ENCODE measurements around the gene KPTN. TPM values are rescaled to one million over a fixed set of nuclear protein-coding genes. Genes with fewer than 3 reads are reported as not detected.

Gene KPTN
- total RNA-seq, 1 donor from 2014 or later, result 12.0 TPM

DNA sequence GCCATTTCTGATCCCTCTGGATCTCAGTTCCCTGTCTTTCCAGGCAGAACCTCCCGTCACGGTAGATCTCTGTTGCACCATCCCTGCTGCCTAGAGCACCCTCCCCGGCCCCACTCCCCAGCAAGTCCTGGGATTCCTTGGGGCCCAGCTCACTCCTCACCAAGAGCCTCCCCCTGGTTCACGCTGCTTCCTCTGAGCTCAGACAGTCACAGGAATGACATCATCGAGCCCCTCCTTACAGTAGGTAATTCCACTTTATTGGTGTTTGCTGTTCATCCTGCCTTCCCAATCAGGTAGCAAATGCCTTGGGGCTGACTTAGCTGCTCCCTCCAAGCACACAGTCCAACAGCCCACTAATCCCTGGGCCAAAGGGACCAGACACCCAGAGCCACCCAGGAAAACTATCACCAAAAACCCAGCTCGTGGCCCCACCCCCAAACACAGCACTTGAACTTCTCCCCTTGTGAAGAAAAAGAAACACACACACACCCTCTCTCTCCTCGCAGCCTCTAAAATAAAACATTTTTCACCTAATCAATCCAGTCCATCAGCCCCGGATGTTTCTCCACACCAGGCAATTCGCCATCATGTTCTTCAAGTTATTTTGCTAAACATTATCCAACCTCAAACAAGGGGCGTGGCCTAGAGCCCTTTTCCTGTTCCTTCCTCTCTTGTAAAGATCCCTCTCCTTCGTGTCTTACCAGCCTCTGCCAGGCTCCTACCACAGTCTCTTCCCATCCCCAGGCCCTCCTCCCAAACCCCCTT is 28.3 kb upstream of the KPTN start:
- Mint-ChIP-seq H3K27me3 (ENCODE audit: unreplicated experiment) (peaks cover 13% of the 10 kb centered on the region), H3K27ac (ENCODE audit: unreplicated experiment) (peak overlapping the region; percentile 69), H3K36me3 (ENCODE audit: low read depth, unreplicated experiment) (peaks cover 10% of the 10 kb centered on the region), H3K4me1 (ENCODE audit: unreplicated experiment) (peaks cover 34% of the 10 kb centered on the region), H3K4me3 (ENCODE audit: unreplicated experiment) (peak overlapping the region; percentile 99), H3K9me3 (ENCODE audit: unreplicated experiment) (no peaks in the 10 kb centered on the region)
- no peak for DNase-seq (ENCODE audit: low spot score)
- TF ChIP-seq, protein P1, sequence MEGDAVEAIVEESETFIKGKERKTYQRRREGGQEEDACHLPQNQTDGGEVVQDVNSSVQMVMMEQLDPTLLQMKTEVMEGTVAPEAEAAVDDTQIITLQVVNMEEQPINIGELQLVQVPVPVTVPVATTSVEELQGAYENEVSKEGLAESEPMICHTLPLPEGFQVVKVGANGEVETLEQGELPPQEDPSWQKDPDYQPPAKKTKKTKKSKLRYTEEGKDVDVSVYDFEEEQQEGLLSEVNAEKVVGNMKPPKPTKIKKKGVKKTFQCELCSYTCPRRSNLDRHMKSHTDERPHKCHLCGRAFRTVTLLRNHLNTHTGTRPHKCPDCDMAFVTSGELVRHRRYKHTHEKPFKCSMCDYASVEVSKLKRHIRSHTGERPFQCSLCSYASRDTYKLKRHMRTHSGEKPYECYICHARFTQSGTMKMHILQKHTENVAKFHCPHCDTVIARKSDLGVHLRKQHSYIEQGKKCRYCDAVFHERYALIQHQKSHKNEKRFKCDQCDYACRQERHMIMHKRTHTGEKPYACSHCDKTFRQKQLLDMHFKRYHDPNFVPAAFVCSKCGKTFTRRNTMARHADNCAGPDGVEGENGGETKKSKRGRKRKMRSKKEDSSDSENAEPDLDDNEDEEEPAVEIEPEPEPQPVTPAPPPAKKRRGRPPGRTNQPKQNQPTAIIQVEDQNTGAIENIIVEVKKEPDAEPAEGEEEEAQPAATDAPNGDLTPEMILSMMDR (IDR thresholded peaks at IDR 0.05; ENCODE audit: unreplicated experiment), result no peak

DNA sequence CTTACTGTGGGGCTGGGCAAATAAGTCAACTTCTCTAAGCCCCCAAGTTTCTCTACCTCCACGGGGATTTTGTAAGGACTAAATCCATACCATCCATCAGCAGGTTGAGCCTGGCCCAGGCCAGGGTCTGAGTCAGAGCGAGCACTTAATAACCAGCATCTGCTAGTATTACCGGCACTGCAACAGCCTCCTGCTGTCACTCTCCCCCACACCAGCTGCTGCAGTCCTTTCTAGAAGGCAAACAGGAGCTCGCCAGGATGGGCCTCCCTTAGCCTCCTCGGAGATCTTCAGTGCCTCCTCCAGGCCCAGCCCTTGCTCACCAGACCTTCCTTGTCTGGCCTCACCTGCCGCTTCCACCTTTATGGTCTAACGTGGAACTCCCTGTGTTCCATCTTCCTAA is 27.7 kb upstream of the KPTN start:
- Mint-ChIP-seq H3K4me3 (ENCODE audit: unreplicated experiment) (peak overlapping the region; percentile 99), H3K27me3 (ENCODE audit: unreplicated experiment) (peaks cover 13% of the 10 kb centered on the region), H3K27ac (ENCODE audit: unreplicated experiment) (no peak overlapping the region), H3K9me3 (ENCODE audit: unreplicated experiment) (no peaks in the 10 kb centered on the region), H3K36me3 (ENCODE audit: low read depth, unreplicated experiment) (peaks cover 10% of the 10 kb centered on the region), H3K4me1 (ENCODE audit: unreplicated experiment) (peaks cover 34% of the 10 kb centered on the region)
- TF ChIP-seq, protein P1 (IDR thresholded peaks at IDR 0.05; ENCODE audit: unreplicated experiment), result no peak
- no peak for DNase-seq (ENCODE audit: low spot score)

DNA sequence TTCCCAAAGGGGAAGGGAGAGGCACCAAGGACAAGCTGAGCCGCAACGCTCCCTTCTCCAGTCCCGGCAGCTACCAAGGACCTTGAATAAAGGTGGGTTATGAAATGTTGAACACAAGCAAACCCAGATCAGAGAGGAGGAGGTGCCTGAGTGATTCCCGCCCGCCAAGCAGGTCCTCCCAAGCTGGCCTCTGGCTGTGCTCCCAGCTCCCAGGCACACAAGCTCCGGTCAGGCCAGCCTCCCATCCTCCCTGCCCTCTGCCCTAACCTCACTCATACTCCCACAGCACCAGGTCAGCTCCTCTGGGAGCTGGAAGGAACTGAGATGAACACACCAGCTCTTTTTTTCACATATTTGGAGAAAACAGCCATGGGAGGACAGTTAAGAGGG is 27.1 kb upstream of the KPTN start:
- Mint-ChIP-seq H3K27ac (ENCODE audit: unreplicated experiment) (no peak overlapping the region), H3K4me1 (ENCODE audit: unreplicated experiment) (peaks cover 34% of the 10 kb centered on the region), H3K36me3 (ENCODE audit: low read depth, unreplicated experiment) (peaks cover 10% of the 10 kb centered on the region), H3K4me3 (ENCODE audit: unreplicated experiment) (no peak overlapping the region), H3K27me3 (ENCODE audit: unreplicated experiment) (peaks cover 13% of the 10 kb centered on the region), H3K9me3 (ENCODE audit: unreplicated experiment) (no peaks in the 10 kb centered on the region)
- TF ChIP-seq, protein P1 (IDR thresholded peaks at IDR 0.05; ENCODE audit: unreplicated experiment), result no peak
- no peak for DNase-seq (ENCODE audit: low spot score)

DNA sequence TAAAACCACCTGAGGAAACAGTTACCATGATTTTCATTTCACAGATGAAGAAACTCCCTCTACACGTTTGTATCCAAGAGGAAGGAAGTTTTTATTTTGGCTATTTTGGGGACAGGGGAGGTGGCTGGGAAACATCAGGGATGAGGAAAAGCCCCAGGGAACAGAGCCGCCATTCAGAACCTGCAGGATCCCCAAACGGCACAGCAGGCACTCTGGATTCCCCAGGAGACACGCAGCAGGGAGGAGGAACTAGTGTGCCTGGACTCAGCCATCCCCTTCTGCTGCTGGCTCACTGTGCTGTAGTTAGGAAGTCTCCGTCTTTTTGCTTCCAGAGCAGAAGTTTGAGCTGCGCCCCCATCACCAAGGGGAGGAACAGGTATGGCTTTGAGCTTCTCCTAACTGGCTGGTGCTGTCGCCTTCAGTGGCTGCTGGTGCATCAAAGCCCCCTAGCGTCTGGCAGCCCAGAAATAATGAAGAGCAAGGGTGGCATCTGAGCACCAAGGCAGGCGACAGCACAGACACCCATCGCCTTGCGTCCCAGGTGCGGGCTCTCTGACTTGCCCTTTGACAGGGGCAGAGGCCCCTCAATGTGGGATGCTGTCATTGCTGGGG is 26.6 kb upstream of the KPTN start:
- Mint-ChIP-seq H3K27ac (ENCODE audit: unreplicated experiment) (peak overlapping the region; percentile 59), H3K4me1 (ENCODE audit: unreplicated experiment) (peaks cover 34% of the 10 kb centered on the region), H3K27me3 (ENCODE audit: unreplicated experiment) (peaks cover 13% of the 10 kb centered on the region), H3K9me3 (ENCODE audit: unreplicated experiment) (no peaks in the 10 kb centered on the region), H3K4me3 (ENCODE audit: unreplicated experiment) (peak overlapping the region; percentile 66), H3K36me3 (ENCODE audit: low read depth, unreplicated experiment) (peaks cover 10% of the 10 kb centered on the region)
- DNase-seq (ENCODE audit: low spot score), result no peak
- TF ChIP-seq, protein P1 (IDR thresholded peaks at IDR 0.05; ENCODE audit: unreplicated experiment), result no peak

DNA sequence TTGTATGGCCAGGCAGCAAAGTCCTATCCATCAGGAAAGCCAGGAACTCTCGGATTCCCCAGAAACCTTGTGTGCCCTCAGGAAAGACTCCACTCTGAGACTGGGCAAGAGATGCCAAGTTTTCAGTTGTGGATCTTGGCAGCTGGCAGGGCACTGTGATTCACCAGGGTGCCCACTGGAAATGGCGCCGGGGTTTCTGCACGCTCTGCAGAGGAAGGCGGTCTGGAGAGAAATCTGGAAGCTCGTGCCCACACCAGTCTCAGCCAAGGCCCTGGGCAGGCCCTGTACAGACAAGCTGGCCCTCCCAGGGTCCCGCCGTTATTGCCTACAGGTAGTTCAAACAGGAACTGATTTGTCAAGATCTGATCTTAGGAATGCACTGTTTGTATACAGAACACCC is 26.0 kb upstream of the KPTN start:
- Mint-ChIP-seq H3K36me3 (ENCODE audit: low read depth, unreplicated experiment) (peaks cover 10% of the 10 kb centered on the region), H3K9me3 (ENCODE audit: unreplicated experiment) (no peaks in the 10 kb centered on the region), H3K27me3 (ENCODE audit: unreplicated experiment) (peaks cover 13% of the 10 kb centered on the region), H3K27ac (ENCODE audit: unreplicated experiment) (peak overlapping the region; percentile 59), H3K4me3 (ENCODE audit: unreplicated experiment) (peak overlapping the region; percentile 66), H3K4me1 (ENCODE audit: unreplicated experiment) (peaks cover 34% of the 10 kb centered on the region)
- DNase-seq (ENCODE audit: low spot score), result no peak
- TF ChIP-seq, protein P1 (IDR thresholded peaks at IDR 0.05; ENCODE audit: unreplicated experiment), result no peak
